OCI-LY7 (cell line): ENCODE measurements around the gene HERC3. TPM values are rescaled to one million over a fixed set of nuclear protein-coding genes. Genes with fewer than 3 reads are reported as not detected.

Source experiments
- BruUV-seq: library from RNA; stranded (reverse); fragments of 400-500 nt; replicated peaks from 2 replicates; lab custom pipeline; 2021; lab: Mats Ljungman, UMichigan
- CTCF ChIA-PET: fragments of 300-600 bp; sonication (Branson Sonifier 250); formaldehyde crosslinking; loops from one replicate; lab custom pipeline; 2022; ENCODE audit warnings: antibody characterized with exemption; ENCODE audit not compliant: unreplicated experiment; lab: Charles Lee
- POLR2A ChIA-PET: fragments of 300-600 bp; sonication (Branson Sonifier 250); formaldehyde crosslinking; loops from one replicate; lab custom pipeline; 2022; ENCODE audit warnings: antibody characterized with exemption; lab: Charles Lee
- DNase-seq: peaks from one replicate; pipeline ENCODE4 v3.0.0-alpha.2; 2015; ENCODE audit warnings: low spot score
- H2AFZ ChIP-seq: fragments of 200-600 bp; sonication (generic), shearing (Covaris generic); 2 replicates; pipeline ENCODE4 v1.6.1; 2014; ENCODE audit warnings: mild to moderate bottlenecking, antibody characterized with exemption, low read length, moderate library complexity
- H3K27ac ChIP-seq: fragments of 200-600 bp; sonication (generic); 2 replicates; pipeline ENCODE4 v1.5.1; 2014; ENCODE audit warnings: mixed run types, low read depth, mild to moderate bottlenecking, moderate library complexity, low read length, inconsistent platforms; ENCODE audit not compliant: poor library complexity, severe bottlenecking
- H3K36me3 ChIP-seq: fragments of 200-600 bp; sonication (generic); 2 replicates; pipeline ENCODE4 v1.6.1; 2014; ENCODE audit warnings: mild to moderate bottlenecking, antibody characterized with exemption, low read length, moderate library complexity, mixed read lengths; ENCODE audit not compliant: insufficient read depth
- H3K4me1 ChIP-seq: fragments of 200-600 bp; sonication (generic); 2 replicates; pipeline ENCODE4 v1.5.1; 2014; ENCODE audit warnings: mild to moderate bottlenecking, low read length; ENCODE audit not compliant: insufficient read depth, poor library complexity, severe bottlenecking
- H3K4me2 ChIP-seq: fragments of 200-600 bp; sonication (generic); 2 replicates; pipeline ENCODE4 v1.6.1; 2014; ENCODE audit warnings: mild to moderate bottlenecking, low read length
- H3K4me3 ChIP-seq: fragments of 200-600 bp; sonication (generic); 2 replicates; pipeline ENCODE4 v1.5.1; 2014; ENCODE audit warnings: mild to moderate bottlenecking, low read depth, low read length; ENCODE audit not compliant: poor library complexity, severe bottlenecking
- H3K79me2 ChIP-seq: fragments of 200-600 bp; sonication (generic); 2 replicates; pipeline ENCODE4 v1.6.1; 2016; ENCODE audit warnings: low read depth, mild to moderate bottlenecking, low read length, moderate library complexity, mixed read lengths; ENCODE audit not compliant: insufficient read depth
- H3K9me2 ChIP-seq: fragments of 200-600 bp; sonication (generic); 2 replicates; pipeline ENCODE4 v1.6.1; 2016; ENCODE audit warnings: mild to moderate bottlenecking, low read length, mixed read lengths; ENCODE audit not compliant: insufficient read depth
- H3K9me3 ChIP-seq: fragments of 200-600 bp; sonication (generic); 2 replicates; pipeline ENCODE4 v1.6.1; 2014; ENCODE audit warnings: mild to moderate bottlenecking, mixed run types, low read length, mixed read lengths
- H4K20me1 ChIP-seq: fragments of 200-600 bp; sonication (generic); 2 replicates; pipeline ENCODE4 v1.6.1; 2014; ENCODE audit warnings: mild to moderate bottlenecking, antibody characterized with exemption, low read length, moderate library complexity, mixed read lengths; ENCODE audit not compliant: insufficient read depth
- EZH2phosphoT487 ChIP-seq: fragments of 200-600 bp; sonication (generic); IDR thresholded peaks from 2 replicates; pipeline ENCODE4 v1.6.1; 2018; ENCODE audit warnings: low read depth, borderline replicate concordance, mild to moderate bottlenecking, mixed run types, antibody characterized with exemption, low read length, moderate library complexity, mixed read lengths
- intact Hi-C: fragments of 100-400 bp; cut with micrococcal nuclease; formaldehyde crosslinking; loops from one replicate; pipeline ENCODE4 v1.10.0; 2022; ENCODE audit not compliant: unreplicated experiment
- total RNA-seq, 2 experiments: library from RNA; depleted of rRNA in 1 of 2; stranded (reverse); fragments of >200 nt in 1 of 2; shearing (Covaris generic) in 1 of 2; gene quantifications; 2 replicates each; pipeline ENCODE4 v1.2.3, GENCODE V29; 2014 to 2022
- TF ChIP-seq, protein P1 (sequence below): fragments of 200-600 bp; sonication (generic); conservative IDR thresholded peaks from 2 replicates; pipeline ENCODE4 v1.5.1; 2014; ENCODE audit warnings: mild to moderate bottlenecking, antibody characterized with exemption, low read length, moderate library complexity, mixed read lengths

The HERC3 gene
- total RNA-seq, 2 experiments from 2014 or later = 9.2 to 22.9 TPM

DNA sequence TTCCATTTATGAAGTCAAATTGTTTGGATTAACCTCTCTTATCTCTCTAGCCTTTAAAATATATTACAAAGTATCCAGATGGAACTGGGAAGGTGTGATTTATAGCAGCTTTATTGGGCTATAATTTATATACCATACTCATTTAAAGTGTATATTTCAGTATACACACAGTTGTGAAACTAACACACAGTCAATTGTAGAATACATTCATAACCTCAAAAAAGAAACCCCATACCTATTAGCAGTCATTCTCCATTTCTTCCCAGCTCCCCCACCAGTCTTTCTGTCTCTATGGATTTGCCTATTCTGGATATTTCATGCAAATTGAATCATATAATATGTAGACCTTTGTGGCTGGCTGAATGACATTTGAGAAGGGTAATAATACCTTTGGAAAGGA lies 112.9 kb downstream of the HERC3 start:
- intact Hi-C loops = no loop called here
- Histone ChIP-seq H3K36me3 (no peaks in the 10 kb centered on the region), H3K9me3 (no peaks in the 10 kb centered on the region), H2AFZ (no peak overlapping the region), H3K9me2 (no peaks in the 10 kb centered on the region), H3K4me3 (no peak overlapping the region), H3K79me2 (no peaks in the 10 kb centered on the region), H4K20me1 (no peaks in the 10 kb centered on the region), H3K4me1 (no peaks in the 10 kb centered on the region), H3K4me2 (no peak overlapping the region), H3K27ac (no peak overlapping the region)
- TF ChIP-seq, protein P1, sequence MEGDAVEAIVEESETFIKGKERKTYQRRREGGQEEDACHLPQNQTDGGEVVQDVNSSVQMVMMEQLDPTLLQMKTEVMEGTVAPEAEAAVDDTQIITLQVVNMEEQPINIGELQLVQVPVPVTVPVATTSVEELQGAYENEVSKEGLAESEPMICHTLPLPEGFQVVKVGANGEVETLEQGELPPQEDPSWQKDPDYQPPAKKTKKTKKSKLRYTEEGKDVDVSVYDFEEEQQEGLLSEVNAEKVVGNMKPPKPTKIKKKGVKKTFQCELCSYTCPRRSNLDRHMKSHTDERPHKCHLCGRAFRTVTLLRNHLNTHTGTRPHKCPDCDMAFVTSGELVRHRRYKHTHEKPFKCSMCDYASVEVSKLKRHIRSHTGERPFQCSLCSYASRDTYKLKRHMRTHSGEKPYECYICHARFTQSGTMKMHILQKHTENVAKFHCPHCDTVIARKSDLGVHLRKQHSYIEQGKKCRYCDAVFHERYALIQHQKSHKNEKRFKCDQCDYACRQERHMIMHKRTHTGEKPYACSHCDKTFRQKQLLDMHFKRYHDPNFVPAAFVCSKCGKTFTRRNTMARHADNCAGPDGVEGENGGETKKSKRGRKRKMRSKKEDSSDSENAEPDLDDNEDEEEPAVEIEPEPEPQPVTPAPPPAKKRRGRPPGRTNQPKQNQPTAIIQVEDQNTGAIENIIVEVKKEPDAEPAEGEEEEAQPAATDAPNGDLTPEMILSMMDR = no peak
- DNase-seq = no peak
- no TSS peak for BruUV-seq
- ChIA-PET POLR2A (interaction anchor here (0.7 kb wide), 1 partner anchor 9 kb away, joined by 3 read pairs; no protein-coding TSS in a partner anchor), CTCF (no interaction called here)

DNA sequence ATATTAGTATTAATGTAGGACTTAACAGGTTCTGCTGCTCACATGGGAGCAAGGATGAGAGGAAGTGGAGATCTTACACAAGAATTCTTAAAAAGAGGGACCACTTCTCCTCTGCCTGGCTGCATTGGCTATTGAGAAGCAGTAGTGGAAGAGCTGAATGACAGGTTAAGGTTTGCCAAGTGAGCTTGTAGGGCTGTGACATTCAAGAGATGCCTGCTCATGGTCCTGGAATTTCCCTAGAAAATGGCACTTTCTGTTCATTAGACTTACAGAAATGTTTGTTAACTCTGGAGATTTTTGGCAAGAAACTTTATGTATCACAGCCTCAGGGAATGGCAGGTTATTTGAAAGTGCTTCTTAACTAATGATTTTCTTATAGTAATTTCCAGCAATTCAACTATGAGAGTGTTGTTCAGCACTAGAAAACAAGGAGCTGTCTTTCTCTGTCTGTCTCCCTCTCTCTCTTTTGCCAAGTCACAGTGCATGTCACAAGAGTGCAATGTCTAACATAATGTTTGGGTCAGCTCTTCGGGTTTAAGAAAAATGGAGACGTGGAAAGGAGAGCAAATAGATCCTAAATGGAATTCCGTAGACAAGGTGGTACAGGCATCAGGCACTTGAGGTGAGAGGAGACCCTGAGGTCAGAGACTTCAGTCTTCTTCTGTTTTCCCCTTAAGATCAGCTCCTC lies 113.7 kb downstream of the HERC3 start:
- POLR2A ChIA-PET = interaction anchor here (0.6 to 0.8 kb wide), 3 partner anchors 11 to 713 kb away, joined by 3 to 4 read pairs (median 4); no protein-coding TSS in a partner anchor
- no peak overlapping the region for H2AFZ ChIP-seq
- no peaks in the 10 kb centered on the region for H3K4me1 ChIP-seq
- no peaks in the 10 kb centered on the region for H3K36me3 ChIP-seq
- H3K27ac ChIP-seq = no peak overlapping the region
- CTCF ChIA-PET = no interaction called here
- no TSS peak for BruUV-seq
- intact Hi-C loops = no loop called here
- no peak overlapping the region for H3K4me2 ChIP-seq
- H3K4me3 ChIP-seq = no peak overlapping the region
- TF ChIP-seq EZH2phosphoT487 = no peak
- TF ChIP-seq, protein P1 = no peak
- no peaks in the 10 kb centered on the region for H3K79me2 ChIP-seq
- H3K9me2 ChIP-seq = no peaks in the 10 kb centered on the region
- no peaks in the 10 kb centered on the region for H3K9me3 ChIP-seq
- no peak for DNase-seq
- no peaks in the 10 kb centered on the region for H4K20me1 ChIP-seq

DNA sequence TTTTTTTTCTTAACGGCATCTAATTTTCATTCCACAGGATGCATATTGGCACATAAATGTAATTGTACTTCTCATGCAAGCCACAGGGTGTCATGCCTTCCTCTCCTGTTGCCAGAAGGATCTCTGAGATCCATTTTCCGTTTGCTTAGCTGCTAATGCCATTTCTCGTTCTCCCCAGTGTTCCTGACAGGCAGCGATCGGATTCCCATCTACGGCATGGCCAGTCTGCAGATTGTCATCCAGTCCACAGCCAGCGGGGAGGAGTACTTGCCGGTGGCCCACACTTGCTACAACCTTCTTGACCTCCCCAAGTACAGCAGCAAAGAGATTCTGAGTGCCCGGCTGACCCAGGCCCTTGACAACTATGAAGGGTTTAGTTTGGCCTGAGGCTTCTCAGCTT lies 114.3 kb downstream of the HERC3 start:
- Histone ChIP-seq H3K4me2 (no peak overlapping the region), H3K27ac (no peak overlapping the region), H3K4me3 (no peak overlapping the region), H3K9me3 (no peaks in the 10 kb centered on the region), H4K20me1 (no peaks in the 10 kb centered on the region), H3K79me2 (no peaks in the 10 kb centered on the region), H3K9me2 (no peaks in the 10 kb centered on the region), H3K36me3 (no peaks in the 10 kb centered on the region), H3K4me1 (no peaks in the 10 kb centered on the region), H2AFZ (no peak overlapping the region)
- no peak for DNase-seq
- no peak for TF ChIP-seq EZH2phosphoT487
- TF ChIP-seq, protein P1 = 0 out of 2 replicates have a peak, but pooled peaks have one; percentile 21
- POLR2A ChIA-PET = interaction anchor here (0.8 kb wide), 1 partner anchor 28 kb away, joined by 4 read pairs; no protein-coding TSS in a partner anchor
- BruUV-seq = no TSS peak
- CTCF ChIA-PET = no interaction called here
- intact Hi-C loops = no loop called here
